ENCODE data around the gene CR1.
A peak's percentile ranks its signal among the peaks of the same experiment; 100 is the strongest.
"Not testable (repeated sequence)": the region's sequence is repeated elsewhere in the genome, so short reads cannot be mapped to it uniquely, and the experiment has no call there.

The CR1 gene

GRCh38 chr1:207495801-207496792 lies at the start of gene CR1:
Gene CR1 (plus strand): TSS chr1:207496157. CDS start chr1:207496268, 111 bp downstream.
- DNase-seq (ENCODE audit: low read depth), result no peak

DNA sequence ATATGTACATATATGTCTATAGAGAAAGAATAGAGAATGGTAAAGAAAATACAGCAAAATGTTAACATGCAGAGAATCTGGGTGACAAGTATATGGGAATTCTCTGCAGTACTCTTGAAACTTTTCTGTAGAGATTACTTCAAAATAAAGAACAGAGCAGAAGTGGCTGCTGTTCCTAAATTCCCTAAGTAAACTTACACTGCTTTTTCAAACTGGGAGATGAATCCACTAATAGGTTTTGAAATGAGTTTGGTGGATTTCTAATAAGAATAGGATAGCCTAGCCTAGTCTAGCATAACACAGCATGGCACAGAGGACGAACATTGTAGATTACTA lies 42.3 kb upstream of the CR1 start:
- no peak for DNase-seq (ENCODE audit: low read depth)

DNA sequence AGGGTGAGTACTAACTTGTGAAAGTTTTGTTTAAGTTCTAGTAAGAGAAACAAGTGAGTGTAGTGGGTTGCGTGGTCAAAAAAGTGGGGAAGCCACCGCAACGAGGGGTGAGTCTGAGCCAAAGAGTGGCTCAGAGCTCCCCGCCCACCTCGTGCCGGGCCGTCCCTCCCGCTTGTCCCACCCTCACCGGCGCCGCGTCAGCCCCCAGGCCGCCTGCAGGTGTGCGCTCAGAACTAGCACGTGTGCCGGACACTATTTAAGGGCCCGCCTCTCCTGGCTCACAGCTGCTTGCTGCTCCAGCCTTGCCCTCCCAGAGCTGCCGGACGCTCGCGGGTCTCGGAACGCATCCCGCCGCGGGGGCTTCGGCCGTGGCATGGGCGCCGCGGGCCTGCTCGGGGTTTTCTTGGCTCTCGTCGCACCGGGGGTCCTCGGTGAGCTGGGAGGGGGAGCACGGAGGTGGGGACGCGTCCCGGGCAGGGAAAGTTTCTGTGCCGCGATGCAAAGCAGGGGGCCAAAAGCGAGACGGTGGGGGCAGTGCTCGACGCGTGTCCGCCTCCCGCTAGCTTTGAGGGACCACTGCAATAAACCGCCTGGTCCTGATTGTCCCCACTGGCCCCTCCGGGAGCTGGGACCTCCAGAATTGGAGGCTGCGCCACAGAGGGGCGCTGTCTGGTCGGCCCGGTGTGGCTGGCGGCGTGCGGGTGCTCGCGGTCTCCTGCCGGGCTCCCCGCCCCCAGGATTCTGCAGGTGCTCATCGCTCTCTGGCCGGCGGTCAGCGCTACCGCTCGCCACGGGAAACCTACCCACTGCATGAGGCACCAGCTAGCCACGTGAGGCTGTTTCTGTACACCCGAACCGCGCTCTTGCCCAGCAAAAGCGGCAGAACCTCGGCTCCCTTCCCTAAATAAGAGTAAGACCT lies 41.7 kb upstream of the CR1 start, which contains the start of gene CR2:
CR2 (plus strand) TSS at position 283 of the 919 bp plus-strand sequence; CDS start at position 374, 91 bp downstream.
- no peak for DNase-seq (ENCODE audit: low read depth)

- no peak for DNase-seq (ENCODE audit: low read depth)
Measured at GRCh38 chr1:207455183-207455754, 40.7 kb upstream of the CR1 start.

- no peak for DNase-seq (ENCODE audit: low read depth)
Measured at GRCh38 chr1:207458414-207458813, 37.5 kb upstream of the CR1 start.

GRCh38 chr1:207459008-207459407 lies 36.9 kb upstream of the CR1 start:
- DNase-seq (ENCODE audit: low read depth), result no peak

GRCh38 chr1:207461649-207462048 lies 34.3 kb upstream of the CR1 start:
- no peak for DNase-seq (ENCODE audit: low read depth)

GRCh38 chr1:207462535-207462934 lies 33.4 kb upstream of the CR1 start:
- no peak for DNase-seq (ENCODE audit: low read depth)

DNA sequence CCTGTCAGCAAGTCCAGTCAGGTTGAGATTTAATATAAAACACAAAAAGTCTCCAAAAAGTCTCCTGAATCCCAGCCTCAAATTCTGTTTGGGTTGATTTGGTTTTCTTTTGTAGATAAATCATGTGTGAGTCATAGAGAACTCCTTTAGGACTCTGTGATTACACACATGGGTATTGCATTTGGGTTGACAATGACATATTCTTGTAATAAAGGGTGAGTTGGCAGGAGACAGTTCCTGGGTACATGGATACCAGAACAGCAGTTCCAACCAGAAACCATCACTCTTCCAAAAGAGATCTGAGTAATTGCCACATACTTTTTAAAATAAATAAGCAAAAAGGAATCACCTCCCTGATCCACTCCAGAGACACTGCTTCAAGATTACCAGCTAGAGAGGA lies 32.9 kb upstream of the CR1 start:
- peak; percentile 1 for DNase-seq (ENCODE audit: low read depth)

GRCh38 chr1:207463571-207463970 lies 32.4 kb upstream of the CR1 start:
- DNase-seq (ENCODE audit: low read depth), result no peak

GRCh38 chr1:207470927-207471326 lies 25.0 kb upstream of the CR1 start:
- no peak for DNase-seq (ENCODE audit: low read depth)

DNA sequence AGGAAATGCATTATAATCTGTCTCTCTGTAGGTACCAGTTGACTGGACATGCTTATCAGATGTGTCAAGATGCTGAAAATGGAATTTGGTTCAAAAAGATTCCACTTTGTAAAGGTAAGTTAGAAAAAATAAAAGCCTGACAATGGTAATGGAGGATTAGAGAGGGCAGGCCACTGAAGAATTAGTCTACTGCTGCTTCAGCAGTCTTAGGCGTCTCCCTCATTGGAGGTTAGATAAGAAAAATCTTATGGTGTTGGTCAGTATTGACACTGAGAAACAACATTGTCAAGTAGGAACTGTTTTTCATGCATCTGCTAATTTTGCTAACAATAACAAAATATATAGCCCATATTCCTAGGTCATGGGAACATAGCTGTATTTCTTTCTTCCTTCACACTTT lies 21.7 kb upstream of the CR1 start:
- no peak for DNase-seq (ENCODE audit: low read depth)

DNA sequence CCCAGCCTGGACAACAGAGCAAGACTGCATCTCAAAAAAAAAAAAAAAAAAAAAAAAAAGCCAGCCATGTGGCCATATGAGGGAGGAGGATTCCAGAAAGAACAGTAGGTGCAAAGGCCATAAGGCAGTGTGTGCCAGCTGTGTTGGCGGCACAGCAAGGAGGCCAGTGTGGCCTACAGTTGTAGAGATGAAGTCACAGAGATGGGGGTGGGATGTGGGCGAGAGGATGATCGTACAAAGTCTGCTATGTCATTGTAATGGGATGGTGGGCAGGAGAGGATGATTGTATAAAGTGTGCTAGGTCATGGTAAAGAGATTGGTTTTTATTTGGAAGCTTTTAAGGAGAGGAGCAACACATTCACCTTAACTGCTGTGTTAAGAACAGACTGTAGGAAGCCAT lies 9.8 kb upstream of the CR1 start:
- DNase-seq (ENCODE audit: low read depth), result no peak

DNA sequence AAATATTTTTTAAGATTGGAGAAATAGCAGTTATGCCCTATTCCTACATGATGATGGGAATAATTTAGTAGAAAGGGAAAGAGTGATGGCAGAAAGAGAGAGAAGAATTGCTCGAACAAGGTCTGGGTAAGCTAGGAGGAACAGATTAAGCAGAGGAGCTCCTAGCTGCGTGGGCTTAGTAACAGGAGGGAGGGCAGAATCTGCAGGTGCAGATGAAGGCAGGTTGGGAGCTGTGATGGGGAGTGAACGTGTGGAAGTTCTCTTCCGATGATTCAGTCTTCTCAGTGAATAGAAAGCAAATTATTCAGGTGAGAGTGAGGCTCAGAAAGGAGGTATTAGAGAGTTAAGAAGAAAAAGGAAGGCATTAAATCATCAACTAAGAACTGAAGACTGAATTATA lies 8.3 kb upstream of the CR1 start:
- DNase-seq (ENCODE audit: low read depth), result no peak

DNA sequence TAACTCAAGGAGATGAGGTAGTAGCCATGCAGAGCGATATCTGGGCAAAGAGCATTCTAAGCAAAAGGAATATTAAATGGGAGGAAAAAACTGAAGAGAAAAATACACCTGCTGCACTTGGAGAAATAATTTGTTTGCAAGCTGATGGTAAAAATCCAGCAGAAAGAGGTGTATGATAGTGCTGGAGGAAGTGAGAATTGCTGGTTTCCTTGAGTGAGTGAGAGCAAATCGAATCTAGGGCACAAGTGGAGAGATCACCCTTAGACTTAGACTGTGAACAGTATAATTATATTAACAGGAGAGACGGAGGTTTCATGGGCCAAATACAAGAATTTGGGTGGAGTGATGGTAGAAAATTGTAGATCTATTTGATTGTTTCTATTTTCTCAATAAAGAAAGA lies 2.7 kb upstream of the CR1 start:
- DNase-seq (ENCODE audit: low read depth), result no peak

- no peak for DNase-seq (ENCODE audit: low read depth)
Measured at GRCh38 chr1:207494171-207494570, 1.8 kb upstream of the CR1 start.

DNA sequence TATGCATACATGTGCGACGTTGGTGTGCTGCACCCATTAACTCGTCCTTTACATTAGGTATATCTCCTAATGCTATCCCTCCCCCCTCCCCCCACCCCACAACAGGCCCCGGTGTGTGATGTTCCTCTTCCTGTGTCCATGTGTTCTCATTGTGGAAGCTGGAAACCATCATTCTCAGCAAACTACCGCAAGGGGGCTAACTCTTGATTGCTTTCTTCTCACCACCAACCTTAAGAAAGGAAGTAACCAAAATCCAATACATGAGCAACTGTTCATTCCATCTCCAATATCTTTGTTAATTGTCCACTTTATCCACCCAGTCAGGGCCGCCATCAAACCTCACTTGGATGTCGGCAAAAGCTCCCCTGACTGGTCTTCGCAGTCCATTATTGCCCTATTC lies 676 bp upstream of the CR1 start:
- not testable (repeated sequence) for DNase-seq (ENCODE audit: low read depth)

DNA sequence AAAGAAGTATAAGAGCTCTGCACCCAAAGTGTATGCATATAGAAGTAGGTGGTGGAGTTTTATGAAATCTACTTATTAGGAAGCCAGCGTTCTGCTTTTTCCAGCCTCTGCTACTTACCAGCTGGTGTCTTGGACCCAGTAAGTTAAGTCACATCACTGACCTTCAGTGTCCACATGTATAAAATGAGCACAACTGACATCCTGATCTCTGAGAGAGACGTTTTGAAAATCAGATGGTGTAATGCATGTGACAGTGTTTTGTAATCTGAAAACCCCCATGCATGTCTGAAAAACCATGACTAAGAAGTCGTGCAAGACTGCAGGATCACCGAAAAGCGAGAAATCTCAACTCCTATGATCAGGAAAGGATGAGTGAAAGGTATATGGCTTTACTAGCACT lies 2.0 kb downstream of the CR1 start:
- DNase-seq (ENCODE audit: low read depth), result no peak

GRCh38 chr1:207499573-207499972 lies 3.6 kb downstream of the CR1 start:
- peak; percentile 67 for DNase-seq (ENCODE audit: low read depth)

DNA sequence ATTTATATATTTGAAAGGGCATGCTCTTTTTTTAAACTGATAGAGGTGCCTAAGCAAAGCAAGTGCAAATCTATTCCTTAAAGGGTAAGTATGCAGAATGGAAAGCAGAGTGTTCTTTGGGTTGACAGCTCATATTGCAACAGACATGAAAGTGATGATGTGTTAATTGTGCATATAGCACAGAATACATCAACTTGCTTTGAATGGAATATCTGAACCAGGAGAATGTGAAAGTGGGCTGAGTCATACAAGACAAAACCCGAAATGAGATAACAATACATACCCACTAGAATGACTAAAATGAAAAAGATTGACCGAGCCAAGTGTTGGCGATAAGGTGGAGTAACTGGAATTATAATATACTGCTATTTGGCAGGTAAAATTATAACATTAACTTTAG lies 4.3 kb downstream of the CR1 start:
- no peak for DNase-seq (ENCODE audit: low read depth)

- no peak for DNase-seq (ENCODE audit: low read depth)
Measured at GRCh38 chr1:207501071-207501470, 5.1 kb downstream of the CR1 start.

GRCh38 chr1:207502726-207503125 lies 6.8 kb downstream of the CR1 start:
- no peak for DNase-seq (ENCODE audit: low read depth)
